H1 (cell line): ENCODE measurements around the gene SRMS. TPM values are rescaled to one million over a fixed set of nuclear protein-coding genes. Genes with fewer than 3 reads are reported as not detected.

Source experiments
- CTCF ChIP-seq, 3 experiments: IDR thresholded peaks; 1 replicate in 2 of 3; 2 replicates in 1 of 3; pipeline versions ENCODE4 v1.5.1 to v1.6.1; 2011; ENCODE audit warnings: low read length in 3 of 3, mild to moderate bottlenecking in 3 of 3, inconsistent platforms in 2 of 3, low read depth in 1 of 3, moderate library complexity in 1 of 3; ENCODE audit not compliant: insufficient read depth in 1 of 3; ENCODE audit errors: control extremely low read depth in 1 of 3
- polyA plus RNA-seq, 7 experiments: library from polyadenylated mRNA; depleted of rRNA in 3 of 7; stranded (reverse) in 5 of 7; unstranded in 2 of 7; fragments of >200 nt in 5 of 7; fragments of 200-250 nt in 2 of 7; gene quantifications; 1 replicate in 5 of 7; 2 replicates in 1 of 7; 4 replicates in 1 of 7; pipeline versions ENCODE4 v1.2.1 to v1.2.3, GENCODE V29; 2011 to 2013; ENCODE audit warnings: missing spikeins in 2 of 7, mixed read lengths in 2 of 7
- total RNA-seq: library from RNA; stranded (reverse); fragmentation: NEBNext Ultra II Directional; extraction: Animal tissue kit (Norgen Biotek cat#: 25700); gene quantifications from 2 replicates; pipeline ENCODE4 v1.2.1, GENCODE V29; 2021

The SRMS gene
- total and polyA plus RNA-seq, 2 of the 8 experiments (the other 6 are each of a cell fraction or from before 2014, with no cell fraction given): 0.39 to 0.76 TPM

- peak in 1 of 3 experiments; percentile 9; a peak in 1 of 4 replicates for TF ChIP-seq CTCF (IDR thresholded peaks at IDR 0.05; ENCODE audit: control extremely low read depth in 1 of 3, insufficient read depth in 1 of 3, low read depth in 1 of 3, low read length in 3 of 3)
These were observed 28.4 kb downstream of the SRMS start (continued) for GRCh38 chr20:63518946-63519667.
